Measurements from ENCODE around the gene ARRDC5. TPM values are rescaled to one million over a fixed set of nuclear protein-coding genes. Genes with fewer than 3 reads are reported as not detected.
A peak's percentile ranks its signal among the peaks of the same experiment; 100 is the strongest.

Gene ARRDC5
- total and polyA plus RNA-seq, 2 of the 13 experiments (the other 11 are each of a cell fraction or from before 2014, with no cell fraction given) = not detected

DNA sequence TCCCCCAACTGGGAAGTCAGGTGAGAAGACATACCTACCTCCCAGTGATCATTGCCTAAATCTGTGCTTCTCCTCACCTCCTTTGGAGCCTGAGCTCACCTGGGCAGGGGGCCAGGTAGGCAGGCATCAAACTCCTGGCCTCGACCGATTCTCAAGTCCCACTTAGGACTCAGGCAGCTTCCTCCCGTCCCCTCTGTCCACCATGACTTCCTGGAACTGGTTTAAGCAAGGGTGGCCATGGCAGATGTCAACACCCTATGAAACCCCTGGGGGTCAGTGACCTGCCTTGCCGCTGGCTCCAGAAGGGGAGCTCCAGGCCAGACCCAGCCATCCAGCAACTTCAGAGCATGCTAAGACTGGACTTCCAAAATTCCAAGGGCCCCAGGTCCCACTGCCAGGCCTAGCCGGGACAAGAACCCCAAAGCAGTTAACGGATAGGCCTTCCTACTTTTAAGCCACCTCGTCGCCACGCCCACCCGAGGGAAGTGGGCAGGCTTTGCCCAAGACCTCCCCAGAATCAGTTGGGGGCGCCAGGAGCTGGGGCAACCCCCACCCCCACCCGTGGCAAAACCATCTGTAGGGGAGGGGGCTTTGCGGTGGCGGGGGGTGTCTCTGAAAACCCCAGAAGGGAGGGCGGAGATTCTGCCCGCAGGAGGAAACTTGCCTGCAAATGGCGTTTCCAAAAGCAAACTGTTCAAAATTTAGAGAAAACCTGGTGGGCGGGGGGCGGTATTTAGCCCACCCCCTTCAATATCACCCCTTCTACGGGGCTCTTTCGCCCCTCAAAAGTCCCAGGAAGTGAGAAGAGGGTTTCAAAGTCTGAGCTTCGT, 35.9 kb downstream of the ARRDC5 start (continued):
- no peak for TF ChIP-seq FOXC1 (CRISPR knock-in tag; IDR thresholded peaks at IDR 0.05; ENCODE audit: borderline replicate concordance)
- no peak for TF ChIP-seq POGZ (CRISPR knock-in tag; IDR thresholded peaks at IDR 0.05)
- no peak for TF ChIP-seq RNF2 (conservative IDR thresholded peaks at IDR 0.05; ENCODE audit: low read depth)
- peak; percentile 76 for TF ChIP-seq ELF1 (CRISPR knock-in tag; IDR thresholded peaks at IDR 0.05)
- no peak for TF ChIP-seq SP2 (CRISPR knock-in tag; IDR thresholded peaks at IDR 0.05)
- no peak for TF ChIP-seq FOXJ3 (CRISPR knock-in tag; IDR thresholded peaks at IDR 0.05; ENCODE audit: borderline replicate concordance)
- TF ChIP-seq SP5 (CRISPR knock-in tag; IDR thresholded peaks at IDR 0.05; ENCODE audit: borderline replicate concordance, low read depth) = no peak
- TF ChIP-seq, protein P1, sequence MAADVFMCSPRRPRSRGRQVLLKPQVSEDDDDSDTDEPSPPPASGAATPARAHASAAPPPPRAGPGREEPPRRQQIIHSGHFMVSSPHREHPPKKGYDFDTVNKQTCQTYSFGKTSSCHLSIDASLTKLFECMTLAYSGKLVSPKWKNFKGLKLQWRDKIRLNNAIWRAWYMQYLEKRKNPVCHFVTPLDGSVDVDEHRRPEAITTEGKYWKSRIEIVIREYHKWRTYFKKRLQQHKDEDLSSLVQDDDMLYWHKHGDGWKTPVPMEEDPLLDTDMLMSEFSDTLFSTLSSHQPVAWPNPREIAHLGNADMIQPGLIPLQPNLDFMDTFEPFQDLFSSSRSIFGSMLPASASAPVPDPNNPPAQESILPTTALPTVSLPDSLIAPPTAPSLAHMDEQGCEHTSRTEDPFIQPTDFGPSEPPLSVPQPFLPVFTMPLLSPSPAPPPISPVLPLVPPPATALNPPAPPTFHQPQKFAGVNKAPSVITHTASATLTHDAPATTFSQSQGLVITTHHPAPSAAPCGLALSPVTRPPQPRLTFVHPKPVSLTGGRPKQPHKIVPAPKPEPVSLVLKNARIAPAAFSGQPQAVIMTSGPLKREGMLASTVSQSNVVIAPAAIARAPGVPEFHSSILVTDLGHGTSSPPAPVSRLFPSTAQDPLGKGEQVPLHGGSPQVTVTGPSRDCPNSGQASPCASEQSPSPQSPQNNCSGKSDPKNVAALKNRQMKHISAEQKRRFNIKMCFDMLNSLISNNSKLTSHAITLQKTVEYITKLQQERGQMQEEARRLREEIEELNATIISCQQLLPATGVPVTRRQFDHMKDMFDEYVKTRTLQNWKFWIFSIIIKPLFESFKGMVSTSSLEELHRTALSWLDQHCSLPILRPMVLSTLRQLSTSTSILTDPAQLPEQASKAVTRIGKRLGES (CRISPR knock-in tag; IDR thresholded peaks at IDR 0.05; ENCODE audit: borderline replicate concordance) = no peak
- TF ChIP-seq ZNF768 (CRISPR knock-in tag; IDR thresholded peaks at IDR 0.05) = no peak
- TF ChIP-seq, protein P2, sequence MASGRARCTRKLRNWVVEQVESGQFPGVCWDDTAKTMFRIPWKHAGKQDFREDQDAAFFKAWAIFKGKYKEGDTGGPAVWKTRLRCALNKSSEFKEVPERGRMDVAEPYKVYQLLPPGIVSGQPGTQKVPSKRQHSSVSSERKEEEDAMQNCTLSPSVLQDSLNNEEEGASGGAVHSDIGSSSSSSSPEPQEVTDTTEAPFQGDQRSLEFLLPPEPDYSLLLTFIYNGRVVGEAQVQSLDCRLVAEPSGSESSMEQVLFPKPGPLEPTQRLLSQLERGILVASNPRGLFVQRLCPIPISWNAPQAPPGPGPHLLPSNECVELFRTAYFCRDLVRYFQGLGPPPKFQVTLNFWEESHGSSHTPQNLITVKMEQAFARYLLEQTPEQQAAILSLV (CRISPR knock-in tag; IDR thresholded peaks at IDR 0.05; ENCODE audit: borderline replicate concordance) = no peak
- TF ChIP-seq REL (CRISPR knock-in tag; conservative IDR thresholded peaks at IDR 0.05) = no peak
- TF ChIP-seq CENPBD1 (CRISPR knock-in tag; IDR thresholded peaks at IDR 0.05; ENCODE audit: borderline replicate concordance, low read depth) = no peak
- TF ChIP-seq, protein P3, sequence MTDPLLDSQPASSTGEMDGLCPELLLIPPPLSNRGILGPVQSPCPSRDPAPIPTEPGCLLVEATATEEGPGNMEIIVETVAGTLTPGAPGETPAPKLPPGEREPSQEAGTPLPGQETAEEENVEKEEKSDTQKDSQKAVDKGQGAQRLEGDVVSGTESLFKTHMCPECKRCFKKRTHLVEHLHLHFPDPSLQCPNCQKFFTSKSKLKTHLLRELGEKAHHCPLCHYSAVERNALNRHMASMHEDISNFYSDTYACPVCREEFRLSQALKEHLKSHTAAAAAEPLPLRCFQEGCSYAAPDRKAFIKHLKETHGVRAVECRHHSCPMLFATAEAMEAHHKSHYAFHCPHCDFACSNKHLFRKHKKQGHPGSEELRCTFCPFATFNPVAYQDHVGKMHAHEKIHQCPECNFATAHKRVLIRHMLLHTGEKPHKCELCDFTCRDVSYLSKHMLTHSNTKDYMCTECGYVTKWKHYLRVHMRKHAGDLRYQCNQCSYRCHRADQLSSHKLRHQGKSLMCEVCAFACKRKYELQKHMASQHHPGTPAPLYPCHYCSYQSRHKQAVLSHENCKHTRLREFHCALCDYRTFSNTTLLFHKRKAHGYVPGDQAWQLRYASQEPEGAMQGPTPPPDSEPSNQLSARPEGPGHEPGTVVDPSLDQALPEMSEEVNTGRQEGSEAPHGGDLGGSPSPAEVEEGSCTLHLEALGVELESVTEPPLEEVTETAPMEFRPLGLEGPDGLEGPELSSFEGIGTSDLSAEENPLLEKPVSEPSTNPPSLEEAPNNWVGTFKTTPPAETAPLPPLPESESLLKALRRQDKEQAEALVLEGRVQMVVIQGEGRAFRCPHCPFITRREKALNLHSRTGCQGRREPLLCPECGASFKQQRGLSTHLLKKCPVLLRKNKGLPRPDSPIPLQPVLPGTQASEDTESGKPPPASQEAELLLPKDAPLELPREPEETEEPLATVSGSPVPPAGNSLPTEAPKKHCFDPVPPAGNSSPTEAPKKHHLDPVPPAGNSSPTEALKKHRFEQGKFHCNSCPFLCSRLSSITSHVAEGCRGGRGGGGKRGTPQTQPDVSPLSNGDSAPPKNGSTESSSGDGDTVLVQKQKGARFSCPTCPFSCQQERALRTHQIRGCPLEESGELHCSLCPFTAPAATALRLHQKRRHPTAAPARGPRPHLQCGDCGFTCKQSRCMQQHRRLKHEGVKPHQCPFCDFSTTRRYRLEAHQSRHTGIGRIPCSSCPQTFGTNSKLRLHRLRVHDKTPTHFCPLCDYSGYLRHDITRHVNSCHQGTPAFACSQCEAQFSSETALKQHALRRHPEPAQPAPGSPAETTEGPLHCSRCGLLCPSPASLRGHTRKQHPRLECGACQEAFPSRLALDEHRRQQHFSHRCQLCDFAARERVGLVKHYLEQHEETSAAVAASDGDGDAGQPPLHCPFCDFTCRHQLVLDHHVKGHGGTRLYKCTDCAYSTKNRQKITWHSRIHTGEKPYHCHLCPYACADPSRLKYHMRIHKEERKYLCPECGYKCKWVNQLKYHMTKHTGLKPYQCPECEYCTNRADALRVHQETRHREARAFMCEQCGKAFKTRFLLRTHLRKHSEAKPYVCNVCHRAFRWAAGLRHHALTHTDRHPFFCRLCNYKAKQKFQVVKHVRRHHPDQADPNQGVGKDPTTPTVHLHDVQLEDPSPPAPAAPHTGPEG (CRISPR knock-in tag; IDR thresholded peaks at IDR 0.05) = no peak
- no peak for TF ChIP-seq ZNF17 (CRISPR knock-in tag; IDR thresholded peaks at IDR 0.05)
- TF ChIP-seq EED (CRISPR knock-in tag; IDR thresholded peaks at IDR 0.05) = no peak; the same call in 1 of the 2 replicates
- no peak for TF ChIP-seq JUN (CRISPR knock-in tag; IDR thresholded peaks at IDR 0.05)
- TF ChIP-seq ZNF75D (CRISPR knock-in tag; IDR thresholded peaks at IDR 0.05; ENCODE audit: borderline replicate concordance) = no peak
- TF ChIP-seq ZNF746 (CRISPR knock-in tag; IDR thresholded peaks at IDR 0.05) = no peak
